HCEC 1CT (cell line): ENCODE measurements around the gene CTNNBIP1.
A peak's percentile ranks its signal among the peaks of the same experiment; 100 is the strongest.
"Not testable (repeated sequence)": the region's sequence is repeated elsewhere in the genome, so short reads cannot be mapped to it uniquely, and the experiment has no call there.

Source experiments
- DNase-seq: peaks from one replicate; pipeline ENCODE4 v3.0.0-alpha.2; 2017

The CTNNBIP1 gene

DNA sequence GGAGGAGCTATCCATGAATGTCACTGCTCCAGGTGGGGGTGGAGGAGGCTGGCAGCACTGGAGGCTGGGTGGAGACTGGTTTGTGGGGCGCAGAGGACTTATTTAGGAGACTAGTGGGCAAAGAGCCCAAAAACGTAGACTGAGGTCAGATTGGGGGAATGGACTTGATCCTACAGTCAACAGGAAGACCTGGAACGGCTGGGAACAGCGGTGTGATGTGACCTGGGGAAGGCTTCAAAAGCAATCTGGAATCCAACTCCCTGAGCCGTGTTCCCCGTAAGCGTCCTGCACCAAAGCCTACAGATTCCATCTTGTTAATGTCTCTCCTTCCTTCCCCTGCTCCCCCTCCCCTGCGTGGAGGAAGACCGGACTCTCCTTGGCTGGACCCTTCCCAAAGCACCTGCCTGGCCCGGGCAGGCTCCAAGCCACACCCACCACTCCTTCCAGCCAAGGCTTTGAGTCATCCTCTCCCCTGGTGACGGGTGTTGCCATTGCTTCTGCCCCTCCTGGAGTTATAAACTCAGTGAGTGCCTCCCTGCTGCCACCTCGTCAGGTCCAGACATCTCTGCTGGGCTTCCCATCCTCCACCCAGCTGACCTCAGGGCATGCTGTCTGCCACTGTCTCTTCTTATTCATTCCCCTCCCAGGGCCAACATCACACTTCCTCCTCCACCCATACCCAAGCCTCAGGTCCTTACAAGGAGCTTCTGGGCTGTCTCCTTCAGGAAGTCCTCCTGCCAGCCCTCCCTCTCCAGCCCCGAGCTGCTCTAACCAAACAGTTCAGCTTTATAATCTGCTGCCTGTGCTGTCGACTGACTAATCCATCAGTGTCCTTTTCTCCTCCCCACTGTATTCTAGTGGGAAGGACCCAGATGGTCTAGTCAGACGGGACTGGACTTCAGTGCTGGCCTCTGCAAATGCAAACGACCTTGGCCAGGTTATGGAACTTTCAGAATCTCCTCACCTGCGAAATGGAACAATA is 84.7 kb downstream of the CTNNBIP1 start:
- peak; percentile 32 for DNase-seq

DNA sequence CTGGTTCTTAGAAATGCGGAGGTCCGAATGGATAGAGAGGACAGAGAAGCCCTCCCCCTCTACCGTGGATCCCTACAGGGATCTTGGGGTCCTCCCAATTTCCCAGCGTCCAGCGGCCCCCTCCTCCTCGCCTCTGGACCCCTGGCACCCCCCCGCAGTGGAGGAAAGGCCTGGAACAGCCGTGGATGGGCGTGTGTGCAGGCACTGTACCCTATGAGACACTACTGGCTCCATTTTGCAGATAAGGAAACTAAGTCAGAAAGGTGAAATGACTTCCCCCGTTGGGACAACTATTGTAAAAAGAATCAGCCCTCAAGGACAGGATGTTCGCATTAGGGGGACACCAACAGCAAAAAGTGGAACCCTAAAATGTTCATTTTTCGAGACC is 85.4 kb downstream of the CTNNBIP1 start:
- no peak for DNase-seq

DNA sequence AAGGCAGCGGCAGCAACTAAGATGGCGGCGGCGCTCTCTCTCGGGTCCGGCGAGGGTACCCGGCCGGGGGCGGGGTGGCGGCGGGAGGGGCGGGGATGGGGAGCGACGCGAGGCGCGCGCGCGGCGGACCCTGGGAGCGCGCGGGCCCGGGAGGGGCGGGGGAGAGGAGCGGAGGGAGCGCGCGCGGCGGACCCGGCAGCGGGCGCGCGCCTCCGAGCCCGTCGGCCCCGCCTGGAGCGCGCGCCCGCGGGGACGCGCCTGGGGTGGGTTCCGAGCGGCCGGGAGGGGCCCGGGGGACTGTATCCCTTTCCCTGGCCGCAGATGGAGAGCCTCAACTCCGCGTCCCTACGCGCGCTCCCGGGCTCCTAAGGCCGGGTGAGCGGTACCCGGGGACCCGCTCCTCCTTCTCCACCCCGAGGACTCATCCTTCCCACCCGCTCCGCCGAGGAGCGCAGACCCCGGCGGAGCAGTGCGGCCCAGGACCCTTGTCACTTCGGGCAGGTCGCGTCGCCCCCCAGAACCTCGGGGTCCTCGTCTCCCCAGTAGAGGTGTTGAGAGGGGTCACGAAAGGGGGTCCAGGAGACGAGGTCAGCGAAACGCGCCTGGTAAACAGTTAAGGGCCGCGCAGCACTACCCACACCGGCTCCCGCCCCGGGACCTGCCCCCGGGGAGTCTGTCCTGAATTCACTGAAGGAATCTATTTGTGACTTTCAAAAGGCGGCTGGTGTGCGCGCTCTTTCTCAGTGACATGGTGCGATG is 85.9 kb downstream of the CTNNBIP1 start, which contains the start of gene CLSTN1:
Gene CLSTN1, minus strand, starts transcription at position 23 of the 759 bp plus-strand sequence. CDS start 232 bp downstream, outside the sequence.
- peak; percentile 79 for DNase-seq

DNA sequence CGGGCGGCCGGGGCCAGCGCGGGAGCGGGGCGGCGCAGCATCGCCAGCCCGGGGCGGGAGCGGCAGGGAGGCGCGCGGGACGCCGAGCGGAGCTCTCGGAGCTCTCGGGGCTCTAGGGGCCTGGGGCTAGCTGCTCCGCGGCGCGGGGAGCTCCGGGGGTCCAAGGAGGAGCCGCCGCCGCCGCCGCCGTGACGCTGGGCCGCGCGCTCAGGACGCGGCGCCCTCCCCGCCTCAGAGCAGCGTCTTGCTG is 86.5 kb downstream of the CTNNBIP1 start:
- no peak for DNase-seq

DNA sequence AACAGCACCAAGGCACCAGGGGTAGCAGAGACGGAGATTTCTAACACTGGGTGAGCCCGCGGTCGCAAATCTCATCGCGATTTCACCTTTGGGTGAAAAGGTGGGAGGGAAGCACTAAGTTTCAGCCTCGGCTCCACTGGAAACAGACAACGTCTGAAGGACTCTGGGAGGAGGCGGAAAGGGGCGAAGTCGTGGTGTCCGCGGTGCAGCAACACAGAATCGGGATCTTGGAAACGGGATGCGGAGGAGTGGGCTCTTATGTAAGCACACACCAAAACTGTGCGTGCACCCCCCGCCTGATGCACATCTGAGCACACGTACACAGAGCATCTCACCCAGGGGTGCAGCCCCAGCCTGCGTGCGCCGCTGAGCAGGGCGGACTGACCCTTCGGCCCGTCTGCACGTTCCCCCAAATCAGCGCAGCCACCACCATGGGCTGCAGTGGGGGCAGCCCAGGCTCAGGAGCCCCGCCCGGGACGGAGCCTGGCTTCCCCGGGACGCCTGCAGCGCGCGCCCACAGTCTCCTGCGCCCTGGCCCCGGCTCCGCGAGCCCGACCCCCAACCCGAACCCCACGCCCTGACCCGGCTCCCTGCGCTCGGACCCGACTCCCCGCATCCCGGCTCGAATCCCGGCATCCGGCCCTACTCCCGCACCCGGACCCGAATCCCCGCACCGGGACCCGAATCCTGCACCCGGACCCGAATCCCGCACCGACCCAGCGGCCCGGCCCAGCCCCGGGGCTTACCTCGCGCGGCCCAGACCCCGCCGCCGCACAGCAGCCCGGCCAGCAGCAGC is 87.0 kb downstream of the CTNNBIP1 start:
- peak; percentile 11 for DNase-seq

DNA sequence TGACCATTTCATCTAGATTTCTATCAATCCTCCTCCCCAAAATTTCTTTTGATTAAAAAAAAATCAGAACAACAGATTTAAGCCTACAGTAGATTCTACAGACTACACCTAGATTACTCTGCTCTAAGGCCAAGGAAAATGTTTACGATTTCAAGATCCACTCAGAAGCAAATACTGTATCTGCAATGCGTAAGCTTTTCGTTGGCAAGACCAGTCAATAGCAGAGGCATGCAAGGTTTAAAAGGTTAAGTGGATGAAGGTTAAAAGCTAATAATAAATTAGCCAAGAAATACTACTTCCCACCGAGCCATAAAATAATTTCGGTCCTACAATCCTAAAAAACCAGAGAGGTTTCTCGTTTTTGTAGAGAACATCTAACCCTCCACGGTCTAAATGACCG is 87.6 kb downstream of the CTNNBIP1 start:
- DNase-seq: peak; percentile 48

DNA sequence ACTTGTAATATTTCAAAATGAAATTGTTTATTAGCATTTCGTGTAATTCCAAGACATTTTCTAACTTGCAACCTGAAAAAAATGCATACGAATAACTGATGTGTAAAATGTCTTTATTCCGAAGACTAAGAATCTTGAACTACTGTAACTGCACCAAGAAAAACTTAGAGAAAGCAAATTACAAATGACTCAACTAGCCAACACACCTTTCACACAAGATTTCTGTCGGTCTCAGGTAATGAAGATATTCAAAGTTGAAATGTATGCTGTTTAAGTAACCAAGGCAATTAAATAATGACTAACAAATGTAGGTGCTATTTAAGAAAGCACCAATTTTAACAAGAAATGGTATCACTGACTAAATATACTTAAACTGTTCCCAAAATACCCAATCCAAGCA is 88.4 kb downstream of the CTNNBIP1 start:
- no peak for DNase-seq

DNA sequence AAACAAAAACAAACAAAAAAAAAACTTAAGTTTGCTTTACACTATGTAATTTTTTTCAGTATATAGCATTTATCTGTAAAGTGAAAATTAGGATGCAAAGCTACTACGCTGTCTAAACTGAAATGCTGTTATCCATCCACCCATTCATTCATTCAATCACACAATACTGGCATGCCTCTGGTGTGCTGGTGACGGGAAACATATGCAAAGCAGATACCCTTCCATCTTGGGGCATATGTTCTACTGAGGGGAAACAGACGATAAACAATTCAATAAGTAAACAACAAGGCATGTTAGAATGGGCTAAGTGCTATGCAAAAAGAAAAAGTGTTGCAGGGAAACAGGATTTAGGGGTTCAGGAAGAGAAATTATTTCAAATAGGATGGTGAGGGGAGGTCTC is 89.5 kb downstream of the CTNNBIP1 start:
- DNase-seq: no peak

DNA sequence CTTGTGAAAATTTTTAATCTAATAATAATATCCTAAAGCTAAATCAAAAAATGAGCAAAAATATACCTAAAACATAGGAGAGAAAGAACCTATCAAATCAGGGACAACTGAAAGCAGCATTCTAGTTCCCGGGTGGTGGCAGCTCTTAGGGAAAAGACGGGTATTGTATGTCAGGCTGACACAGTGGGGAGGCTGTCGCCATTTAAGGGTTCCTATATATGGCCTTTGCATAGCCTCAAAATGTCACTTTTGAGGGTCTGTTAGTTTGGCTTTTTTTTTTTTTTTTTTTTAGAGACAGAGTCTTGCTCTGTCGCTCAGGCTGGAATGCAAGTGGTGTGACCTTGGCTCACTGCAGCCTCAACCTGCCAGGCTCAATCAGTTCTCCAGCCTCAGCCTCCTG is 92.3 kb downstream of the CTNNBIP1 start:
- DNase-seq: no peak

DNA sequence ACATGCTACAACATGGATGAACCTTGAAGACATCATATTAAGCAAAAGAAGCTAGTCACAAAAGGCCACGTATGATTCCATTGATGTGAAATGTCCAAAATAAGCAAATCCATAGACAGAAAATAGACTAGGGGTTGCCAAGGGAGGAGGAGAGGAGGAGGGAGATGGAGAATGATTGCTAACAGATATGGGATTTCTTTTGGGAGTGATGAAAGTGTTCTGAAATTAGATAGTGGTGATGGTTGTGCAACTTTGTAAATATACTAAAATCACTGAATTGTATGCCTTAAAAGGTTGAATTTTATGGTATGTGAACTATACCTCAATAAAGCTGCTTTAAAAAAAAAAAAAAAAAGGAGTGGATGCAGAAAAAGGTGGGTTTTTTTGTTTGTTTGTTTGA is 93.9 kb downstream of the CTNNBIP1 start:
- DNase-seq: no peak

DNA sequence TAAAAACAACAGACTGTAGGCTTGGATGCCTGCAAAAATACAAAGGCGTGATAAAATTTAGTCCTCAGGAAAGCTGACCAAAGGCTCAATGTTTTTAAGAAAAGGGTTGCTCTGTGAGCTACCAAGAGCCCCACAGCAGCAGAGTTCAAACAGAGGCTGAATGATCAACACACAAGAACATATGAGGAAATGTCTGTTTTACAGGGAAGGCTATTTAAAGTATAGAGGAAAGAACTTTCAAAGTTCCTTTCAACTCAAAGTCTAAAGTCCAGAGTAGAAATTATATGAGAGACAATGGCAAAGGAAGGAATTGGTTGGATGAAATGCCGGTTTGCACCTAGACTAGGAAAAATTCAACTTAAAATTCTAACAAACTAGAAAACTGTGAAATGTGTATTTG is 94.9 kb downstream of the CTNNBIP1 start:
- DNase-seq: no peak

DNA sequence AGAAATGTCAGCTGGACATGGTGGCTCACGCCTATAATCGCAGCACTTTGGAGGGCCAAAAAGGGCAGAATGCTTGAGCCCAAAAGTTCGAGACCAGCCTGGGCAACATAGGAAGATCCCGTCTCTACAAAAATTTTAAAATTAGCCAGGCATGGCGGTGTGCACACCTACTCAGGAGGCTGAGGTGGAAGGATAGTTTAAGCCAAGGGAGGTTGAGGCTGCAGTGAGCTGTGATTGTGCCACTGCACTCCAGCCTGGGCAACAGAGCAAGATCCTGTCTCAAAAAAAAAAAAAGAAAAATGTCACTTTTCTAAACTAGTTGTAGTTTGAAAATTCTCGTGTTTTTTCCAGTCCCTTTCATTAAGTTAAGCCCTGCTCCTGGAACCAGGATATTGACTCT is 95.5 kb downstream of the CTNNBIP1 start:
- no peak for DNase-seq

DNA sequence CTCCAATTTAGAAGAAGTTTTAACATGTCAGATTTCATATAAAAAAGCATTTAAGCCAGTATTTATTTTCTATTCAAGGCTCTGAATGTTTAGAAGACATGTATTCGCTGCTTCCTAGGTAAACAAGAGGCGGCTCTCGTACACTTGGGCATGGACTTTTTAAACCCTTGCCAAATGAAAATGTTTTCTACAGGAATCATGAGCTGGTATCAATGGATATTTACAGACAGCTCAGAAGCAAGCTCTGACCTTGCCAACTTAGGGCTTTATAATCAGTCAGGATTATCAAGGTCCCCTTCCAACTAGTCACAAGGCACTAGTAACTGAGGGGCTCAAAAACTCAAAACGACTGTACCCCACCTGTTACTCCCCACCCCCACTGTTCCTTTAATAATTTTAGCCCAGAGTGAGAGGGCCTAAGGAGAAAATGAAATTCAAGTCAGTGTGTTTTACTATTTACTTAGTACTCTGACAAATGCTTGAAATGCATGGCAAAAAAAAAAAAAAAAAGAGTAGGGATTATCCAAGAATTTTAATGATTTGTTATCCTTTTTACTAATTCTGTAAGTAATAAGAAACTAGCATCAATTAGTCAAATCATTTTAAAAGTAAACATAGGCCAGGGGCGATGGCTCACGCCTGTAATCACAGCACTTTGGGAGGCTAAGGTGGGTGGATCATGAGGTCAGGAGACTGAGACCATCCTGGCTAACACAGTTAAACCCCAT is 98.7 kb downstream of the CTNNBIP1 start:
- no peak for DNase-seq

DNA sequence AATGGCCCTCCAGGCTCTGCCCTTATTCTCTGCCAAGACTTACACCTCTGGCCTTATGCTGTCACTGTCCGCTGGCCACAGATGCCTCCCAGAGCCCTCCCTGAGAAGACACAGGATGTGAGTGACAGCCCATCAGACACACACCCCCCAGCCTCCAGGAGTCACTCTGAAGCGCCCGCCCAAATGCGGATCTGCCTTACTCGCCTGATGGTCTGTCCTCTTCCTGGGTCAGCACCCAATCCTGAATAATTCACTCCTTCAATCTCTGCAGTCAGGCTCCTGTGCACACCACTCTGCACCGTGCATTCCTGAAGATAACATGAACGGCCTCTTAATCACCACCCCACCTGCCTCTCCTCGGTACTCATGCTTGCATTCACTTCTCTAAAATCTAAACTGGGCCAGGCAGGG is 101.0 kb downstream of the CTNNBIP1 start:
- DNase-seq: no peak

DNA sequence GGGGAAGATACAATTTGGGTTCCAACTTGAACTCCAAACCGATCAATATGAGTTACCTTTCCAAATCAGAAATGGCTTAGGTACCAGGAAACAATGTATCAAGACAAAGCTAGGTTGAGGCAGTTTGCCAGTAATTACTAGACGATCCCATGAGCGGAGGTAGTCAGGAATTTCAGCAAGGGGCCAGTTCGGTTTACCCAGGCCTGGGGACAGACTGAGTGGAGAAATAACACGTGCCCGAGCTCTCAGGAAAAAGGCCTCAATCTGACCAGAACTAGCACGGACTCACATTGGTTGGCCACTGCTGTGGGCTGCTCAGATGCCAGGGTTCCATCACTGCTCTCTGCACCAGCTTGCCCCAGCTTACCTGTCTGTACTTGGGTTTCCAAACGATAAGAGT is 101.6 kb downstream of the CTNNBIP1 start:
- no peak for DNase-seq

DNA sequence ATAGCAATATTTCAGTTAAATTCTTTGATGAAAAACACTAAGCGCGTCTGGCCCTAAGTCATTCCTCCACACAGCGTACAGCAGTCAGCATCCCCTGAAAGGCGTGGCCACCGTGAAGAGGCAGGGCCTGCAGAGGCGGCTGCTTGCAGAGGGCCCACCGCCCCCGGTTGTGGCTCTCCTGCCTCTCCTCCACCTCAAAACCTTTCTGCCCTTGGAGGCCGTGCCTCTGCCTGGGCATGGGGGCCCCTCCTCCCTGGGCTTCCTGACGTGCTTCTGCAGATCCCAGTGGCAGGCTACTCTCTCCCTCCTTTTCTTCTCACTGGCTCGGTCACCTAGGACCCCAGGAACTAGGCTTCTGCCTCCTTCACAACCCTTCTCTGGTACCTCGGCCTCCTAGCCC is 102.5 kb downstream of the CTNNBIP1 start:
- no peak for DNase-seq

DNA sequence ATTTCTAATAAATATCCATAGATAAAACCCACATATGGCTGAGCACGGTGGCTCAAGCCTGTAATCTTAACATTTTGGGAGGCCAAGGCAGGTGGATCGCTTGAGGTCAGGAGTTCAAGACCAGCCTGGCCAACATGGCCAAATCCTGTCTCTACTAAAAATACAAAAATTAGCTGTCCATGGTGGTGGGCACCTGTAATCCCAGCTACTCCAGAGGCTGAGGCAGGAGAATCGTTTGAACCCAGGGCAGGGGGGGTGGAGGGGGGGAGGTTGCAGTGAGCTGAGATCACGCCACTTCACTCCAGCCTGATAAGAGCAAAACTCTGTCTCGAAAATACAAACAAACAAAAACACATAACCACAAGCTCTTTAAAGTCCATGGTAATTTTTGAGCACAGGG is 104.1 kb downstream of the CTNNBIP1 start:
- not testable (repeated sequence) for DNase-seq

DNA sequence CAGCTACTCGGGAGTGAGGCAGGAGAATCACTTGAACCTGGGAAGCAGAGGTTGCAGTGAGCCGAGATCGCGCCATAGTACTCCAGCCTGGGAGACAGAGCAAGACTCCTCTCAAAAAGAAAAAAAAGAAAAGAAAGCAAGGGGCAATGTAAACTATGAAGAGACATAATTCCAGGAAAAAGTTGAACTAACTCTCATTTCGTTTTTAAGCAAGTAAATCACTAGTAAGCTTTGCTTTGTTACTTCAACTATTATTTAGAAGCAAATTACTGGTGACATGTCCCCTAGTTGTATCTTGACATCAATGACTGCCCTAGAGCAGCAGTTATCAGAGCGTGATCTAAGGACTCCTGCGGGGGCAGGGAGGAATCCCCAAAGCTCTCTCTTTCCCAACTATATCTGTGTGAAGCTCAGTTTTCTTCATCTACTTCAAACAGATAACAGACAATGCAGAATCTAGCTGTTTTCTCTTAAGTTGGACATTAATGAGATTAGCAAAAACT is 105.0 kb downstream of the CTNNBIP1 start:
- DNase-seq: no peak

DNA sequence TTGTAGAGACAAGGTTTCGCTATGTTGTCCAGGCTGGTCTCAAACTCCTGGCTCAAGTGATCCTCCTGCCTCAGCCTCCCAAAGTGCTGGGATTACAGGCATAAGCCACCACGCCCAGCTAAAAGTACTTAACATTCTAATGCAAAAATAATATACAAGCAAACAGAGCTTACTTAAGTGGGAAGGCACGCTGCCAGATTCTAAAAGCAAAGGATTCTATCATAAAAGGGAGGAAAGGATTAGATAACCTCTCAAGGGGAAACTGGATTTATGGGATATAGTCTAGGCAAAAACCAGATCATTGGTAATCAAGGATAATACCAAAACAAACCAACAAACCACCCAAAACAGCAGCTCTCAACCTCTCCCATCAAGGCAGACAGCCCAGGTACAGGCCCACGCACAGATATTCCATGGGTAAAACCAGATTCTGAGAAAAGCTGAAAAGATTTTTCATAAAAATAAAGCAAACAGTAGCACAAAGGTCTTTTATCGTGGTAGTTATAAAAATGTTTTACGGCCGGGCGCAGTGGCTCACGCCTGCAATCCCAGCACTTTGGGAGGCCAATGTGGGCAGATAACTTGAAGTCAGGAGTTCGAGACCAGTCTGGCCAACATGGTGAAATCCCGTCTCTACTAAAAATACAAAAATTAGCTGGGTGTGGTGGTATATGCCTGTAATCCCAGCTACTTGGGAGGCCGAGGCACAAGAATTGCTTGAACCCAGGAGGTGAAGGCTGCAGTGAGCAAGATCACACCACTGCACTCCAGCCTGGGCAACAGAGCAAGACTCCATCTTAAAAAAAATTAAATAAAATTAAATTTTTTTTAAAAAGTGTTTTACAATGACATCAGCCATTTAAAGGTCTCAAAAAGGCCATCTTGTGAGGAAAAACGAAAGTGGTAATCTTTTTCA is 106.8 kb downstream of the CTNNBIP1 start:
- DNase-seq: not testable (repeated sequence)

DNA sequence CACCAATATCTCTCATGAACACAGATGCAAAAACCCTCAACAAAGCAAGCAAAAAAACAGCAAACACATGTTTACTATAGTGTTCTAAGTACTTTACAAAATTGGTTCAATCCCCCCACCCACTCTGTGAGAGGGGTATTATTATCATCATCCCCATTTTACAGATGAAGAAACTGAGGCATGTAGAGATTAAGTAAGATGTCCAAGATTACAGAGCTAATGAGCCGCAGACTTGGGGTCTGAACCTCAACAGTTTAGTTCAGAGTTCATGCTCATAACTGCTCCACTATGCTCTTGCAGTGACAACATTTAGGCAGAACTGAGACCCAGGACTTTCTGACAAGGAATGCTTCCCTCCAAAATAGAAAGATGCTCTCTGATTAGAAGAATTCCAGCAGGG is 108.2 kb downstream of the CTNNBIP1 start:
- no peak for DNase-seq
